Sigmoid colon (tissue), 3 donors: ENCODE data around the gene CERKL.

Experiments used
- CTCF ChIP-seq, 4 experiments: fragments of 450-650 bp in 3 of 4; fragments of 200-600 bp in 1 of 4; IDR thresholded peaks; one replicate each; pipeline ENCODE4 v1.5.1; 2016 to 2019; ENCODE audit warnings: antibody characterized with exemption in 4 of 4, mild to moderate bottlenecking in 3 of 4, moderate library complexity in 2 of 4
- POLR2A ChIP-seq, 2 donors: fragments of 450-650 bp; IDR thresholded peaks; one replicate each; pipeline ENCODE4 v1.6.1; 2016; ENCODE audit warnings: antibody characterized with exemption in 2 of 2, mild to moderate bottlenecking in 2 of 2, moderate library complexity in 2 of 2

GRCh38 chr2:181578829-181579228 is 78.1 kb downstream of the CERKL start:
- TF ChIP-seq CTCF (IDR thresholded peaks at IDR 0.05) (no peak), POLR2A (IDR thresholded peaks at IDR 0.05) (no peak)
